Measurements from ENCODE around the gene SAMD10.
A peak's percentile ranks its signal among the peaks of the same experiment; 100 is the strongest.

The SAMD10 gene

GRCh38 chr20:63968928-63969760 is 10.3 kb downstream of the SAMD10 start:
- POLR2A ChIA-PET, result interaction anchor here (0.5 kb wide), 1 partner anchor 196 kb away, joined by 3 read pairs; no protein-coding TSS in a partner anchor
- no peaks in the 10 kb centered on the region for H3K27me3 ChIP-seq (replicated peaks in 2 of 5; ENCODE audit: control insufficient read depth in 4 of 5, insufficient read depth in 5 of 5, low read length in 4 of 5)
- no peak for DNase-seq
- peak overlapping the region; percentile 37 to 86 (median 78) for H3K4me3 ChIP-seq (ENCODE audit: control insufficient read depth in 1 of 7, extremely low read depth in 1 of 7, insufficient read depth in 4 of 7, low read depth in 2 of 7, low read length in 6 of 7)
- CTCF ChIA-PET, result no interaction called here
- peaks cover 0 to 16% (median 0%) of the 10 kb centered on the region in 5 experiments for H3K9me3 ChIP-seq (ENCODE audit: control extremely low read depth in 1 of 5, control insufficient read depth in 4 of 5, insufficient read depth in 2 of 5, low read depth in 1 of 5, low read length in 4 of 5)
- peaks cover 7 to 35% (median 23%) of the 10 kb centered on the region in 4 experiments for H3K36me3 ChIP-seq (ENCODE audit: control insufficient read depth in 4 of 4, insufficient read depth in 4 of 4, low read length in 3 of 4)
- WGBS (ENCODE audit: insufficient coverage), result under 1% methylated on average over 48 of the region's 70 CpGs
- H3K4me1 ChIP-seq (ENCODE audit: control extremely low read depth in 1 of 4, control insufficient read depth in 4 of 4, insufficient read depth in 4 of 4, low read length in 3 of 4), result peaks cover 0 to 35% (median 28%) of the 10 kb centered on the region in 4 experiments
- H3K27ac ChIP-seq (ENCODE audit: insufficient read depth in 1 of 2, low read depth in 1 of 2, low read length in 2 of 2, poor library complexity in 1 of 2, severe bottlenecking in 2 of 2), result peak overlapping the region; percentile 54 to 83

- WGBS (ENCODE audit: insufficient coverage), result 72% methylated on average over 13 of the region's 14 CpGs
- H3K4me3 ChIP-seq (ENCODE audit: control insufficient read depth in 1 of 7, extremely low read depth in 1 of 7, insufficient read depth in 4 of 7, low read depth in 2 of 7, low read length in 6 of 7), result peak overlapping the region in 6 of 7 experiments; percentile 37 to 86 (median 79)
Observed at GRCh38 chr20:63968136-63968927, 11.1 kb downstream of the SAMD10 start.

GRCh38 chr20:63967330-63968135 is 11.9 kb downstream of the SAMD10 start:
- WGBS (ENCODE audit: insufficient coverage), result 89% methylated on average over 26 of the region's 28 CpGs
- CTCF ChIA-PET, result interaction anchor here (0.6 to 1.7 kb wide), 2 partner anchors 12 to 61 kb away, joined by 3 to 6 read pairs; partner anchors contain the start of gene SAMD10
- Histone ChIP-seq H3K4me1 (ENCODE audit: control extremely low read depth in 1 of 4, control insufficient read depth in 4 of 4, insufficient read depth in 4 of 4, low read length in 3 of 4) (peaks cover 0 to 29% (median 23%) of the 10 kb centered on the region in 4 experiments), H3K36me3 (ENCODE audit: control insufficient read depth in 4 of 4, insufficient read depth in 4 of 4, low read length in 3 of 4) (peaks cover 8 to 50% (median 33%) of the 10 kb centered on the region in 4 experiments), H3K27me3 (replicated peaks in 2 of 5; ENCODE audit: control insufficient read depth in 4 of 5, insufficient read depth in 5 of 5, low read length in 4 of 5) (no peaks in the 10 kb centered on the region), H3K4me3 (ENCODE audit: control insufficient read depth in 1 of 7, extremely low read depth in 1 of 7, insufficient read depth in 4 of 7, low read depth in 2 of 7, low read length in 6 of 7) (no peak overlapping the region), H3K9me3 (ENCODE audit: control extremely low read depth in 1 of 5, control insufficient read depth in 4 of 5, insufficient read depth in 2 of 5, low read depth in 1 of 5, low read length in 4 of 5) (peaks cover 0 to 16% (median 0%) of the 10 kb centered on the region in 5 experiments), H3K27ac (ENCODE audit: insufficient read depth in 1 of 2, low read depth in 1 of 2, low read length in 2 of 2, poor library complexity in 1 of 2, severe bottlenecking in 2 of 2) (no peak overlapping the region)
- POLR2A ChIA-PET, result no interaction called here
- no peak for DNase-seq

More at GRCh38 chr20:63968136-63968927, 11.1 kb downstream of the SAMD10 start:
- Histone ChIP-seq H3K9me3 (ENCODE audit: control extremely low read depth in 1 of 5, control insufficient read depth in 4 of 5, insufficient read depth in 2 of 5, low read depth in 1 of 5, low read length in 4 of 5) (peaks cover 0 to 16% (median 0%) of the 10 kb centered on the region in 5 experiments), H3K27ac (ENCODE audit: insufficient read depth in 1 of 2, low read depth in 1 of 2, low read length in 2 of 2, poor library complexity in 1 of 2, severe bottlenecking in 2 of 2) (peak overlapping the region; percentile 54 to 83), H3K36me3 (ENCODE audit: control insufficient read depth in 4 of 4, insufficient read depth in 4 of 4, low read length in 3 of 4) (peaks cover 8 to 42% (median 27%) of the 10 kb centered on the region in 4 experiments), H3K27me3 (replicated peaks in 2 of 5; ENCODE audit: control insufficient read depth in 4 of 5, insufficient read depth in 5 of 5, low read length in 4 of 5) (no peaks in the 10 kb centered on the region), H3K4me1 (ENCODE audit: control extremely low read depth in 1 of 4, control insufficient read depth in 4 of 4, insufficient read depth in 4 of 4, low read length in 3 of 4) (peaks cover 0 to 29% (median 23%) of the 10 kb centered on the region in 4 experiments)
- CTCF ChIA-PET, result interaction anchor here (0.6 to 1.7 kb wide), 2 partner anchors 12 to 62 kb away, joined by 3 to 6 read pairs; partner anchors contain the start of gene SAMD10
- POLR2A ChIA-PET, result no interaction called here
- no peak for DNase-seq

GRCh38 chr20:63966944-63967322 is 12.5 kb downstream of the SAMD10 start:
- POLR2A ChIA-PET, result no interaction called here
- 97% methylated on average over 11 of the region's 13 CpGs for WGBS (ENCODE audit: insufficient coverage)
- Histone ChIP-seq H3K27me3 (replicated peaks in 2 of 5; ENCODE audit: control insufficient read depth in 4 of 5, insufficient read depth in 5 of 5, low read length in 4 of 5) (no peaks in the 10 kb centered on the region), H3K36me3 (ENCODE audit: control insufficient read depth in 4 of 4, insufficient read depth in 4 of 4, low read length in 3 of 4) (peaks cover 10 to 56% (median 39%) of the 10 kb centered on the region in 4 experiments), H3K27ac (ENCODE audit: insufficient read depth in 1 of 2, low read depth in 1 of 2, low read length in 2 of 2, poor library complexity in 1 of 2, severe bottlenecking in 2 of 2) (no peak overlapping the region), H3K4me3 (ENCODE audit: control insufficient read depth in 1 of 7, extremely low read depth in 1 of 7, insufficient read depth in 4 of 7, low read depth in 2 of 7, low read length in 6 of 7) (no peak overlapping the region), H3K9me3 (ENCODE audit: control extremely low read depth in 1 of 5, control insufficient read depth in 4 of 5, insufficient read depth in 2 of 5, low read depth in 1 of 5, low read length in 4 of 5) (peaks cover 0 to 16% (median 0%) of the 10 kb centered on the region in 5 experiments), H3K4me1 (ENCODE audit: control extremely low read depth in 1 of 4, control insufficient read depth in 4 of 4, insufficient read depth in 4 of 4, low read length in 3 of 4) (peaks cover 0 to 24% (median 20%) of the 10 kb centered on the region in 4 experiments)
- no peak for DNase-seq
- CTCF ChIA-PET, result interaction anchor here (1.7 kb wide), 1 partner anchor 13 kb away, joined by 6 read pairs; the partner anchor contains the start of gene SAMD10

GRCh38 chr20:63966172-63966943 is 13.1 kb downstream of the SAMD10 start:
- WGBS (ENCODE audit: insufficient coverage), result 96% methylated on average over 25 of the region's 27 CpGs
- ChIA-PET CTCF (interaction anchor here (1.7 kb wide), 1 partner anchor 14 kb away, joined by 6 read pairs; the partner anchor contains the start of gene SAMD10), POLR2A (no interaction called here)
- Histone ChIP-seq H3K4me3 (ENCODE audit: control insufficient read depth in 1 of 7, extremely low read depth in 1 of 7, insufficient read depth in 4 of 7, low read depth in 2 of 7, low read length in 6 of 7) (peak overlapping the region in 1 of 7 experiments; percentile 5), H3K4me1 (ENCODE audit: control extremely low read depth in 1 of 4, control insufficient read depth in 4 of 4, insufficient read depth in 4 of 4, low read length in 3 of 4) (peaks cover 0 to 24% (median 19%) of the 10 kb centered on the region in 4 experiments), H3K36me3 (ENCODE audit: control insufficient read depth in 4 of 4, insufficient read depth in 4 of 4, low read length in 3 of 4) (peaks cover 10 to 61% (median 43%) of the 10 kb centered on the region in 4 experiments), H3K27ac (ENCODE audit: insufficient read depth in 1 of 2, low read depth in 1 of 2, low read length in 2 of 2, poor library complexity in 1 of 2, severe bottlenecking in 2 of 2) (no peak overlapping the region), H3K9me3 (ENCODE audit: control extremely low read depth in 1 of 5, control insufficient read depth in 4 of 5, insufficient read depth in 2 of 5, low read depth in 1 of 5, low read length in 4 of 5) (peaks cover 0 to 16% (median 0%) of the 10 kb centered on the region in 5 experiments), H3K27me3 (replicated peaks in 2 of 5; ENCODE audit: control insufficient read depth in 4 of 5, insufficient read depth in 5 of 5, low read length in 4 of 5) (no peaks in the 10 kb centered on the region)
- no peak for DNase-seq

GRCh38 chr20:63964412-63964811 is 15.0 kb downstream of the SAMD10 start:
- Histone ChIP-seq H3K27ac (ENCODE audit: insufficient read depth in 1 of 2, low read depth in 1 of 2, low read length in 2 of 2, poor library complexity in 1 of 2, severe bottlenecking in 2 of 2) (no peak overlapping the region), H3K4me3 (ENCODE audit: control insufficient read depth in 1 of 7, extremely low read depth in 1 of 7, insufficient read depth in 4 of 7, low read depth in 2 of 7, low read length in 6 of 7) (no peak overlapping the region), H3K4me1 (ENCODE audit: control extremely low read depth in 1 of 4, control insufficient read depth in 4 of 4, insufficient read depth in 4 of 4, low read length in 3 of 4) (peaks cover 0 to 17% (median 14%) of the 10 kb centered on the region in 4 experiments), H3K36me3 (ENCODE audit: control insufficient read depth in 4 of 4, insufficient read depth in 4 of 4, low read length in 3 of 4) (peaks cover 12 to 74% (median 52%) of the 10 kb centered on the region in 4 experiments), H3K27me3 (replicated peaks in 2 of 5; ENCODE audit: control insufficient read depth in 4 of 5, insufficient read depth in 5 of 5, low read length in 4 of 5) (no peaks in the 10 kb centered on the region), H3K9me3 (ENCODE audit: control extremely low read depth in 1 of 5, control insufficient read depth in 4 of 5, insufficient read depth in 2 of 5, low read depth in 1 of 5, low read length in 4 of 5) (peaks cover 0 to 16% (median 0%) of the 10 kb centered on the region in 5 experiments)
- 98% methylated on average over 12 of the region's 16 CpGs for WGBS (ENCODE audit: insufficient coverage)
- ChIA-PET POLR2A (no interaction called here), CTCF (interaction anchor here (0.6 to 1.2 kb wide), 3 partner anchors 9 to 16 kb away, joined by 3 to 4 read pairs (median 3); partner anchors contain the start of gene PRPF6)
- DNase-seq, result no peak
